ENCODE data around the gene MARCHF3. TPM values are rescaled to one million over a fixed set of nuclear protein-coding genes. Genes with fewer than 3 reads are reported as not detected.

Gene MARCHF3
- total RNA-seq, 1 experiment from 2014 or later = 1.1 TPM

DNA sequence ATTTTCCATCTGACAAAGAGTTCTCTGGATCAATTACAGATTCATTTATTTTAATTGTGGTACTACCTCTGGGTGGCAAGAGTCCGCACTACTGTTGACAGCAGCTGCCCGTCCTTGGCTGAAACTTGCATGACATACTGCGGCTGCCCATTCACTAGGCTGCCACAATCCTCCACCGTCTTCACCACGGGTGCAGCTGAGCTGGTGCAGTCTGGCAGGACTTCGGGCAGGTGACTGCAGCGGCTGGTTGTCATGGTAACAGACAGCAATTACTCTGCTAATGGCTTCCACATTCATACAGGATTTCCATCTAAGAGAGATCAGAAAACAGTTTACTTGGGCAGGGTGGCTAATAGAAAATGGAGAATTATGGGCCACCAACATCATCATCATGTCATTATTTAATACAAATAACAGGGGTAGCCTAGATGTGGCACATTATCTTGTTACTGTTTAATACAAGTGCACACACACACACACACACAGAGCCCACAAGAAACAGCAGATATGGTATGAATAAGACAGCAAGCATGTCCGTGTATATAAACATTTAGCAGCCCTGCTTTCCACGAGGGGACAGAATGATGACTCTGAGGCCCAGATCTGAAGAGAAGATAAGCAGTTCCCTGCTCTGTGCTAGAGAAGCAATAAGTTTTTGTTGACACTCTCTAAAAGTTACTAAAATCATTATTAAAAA is 112.3 kb downstream of the MARCHF3 start:
- Histone ChIP-seq H3K9me3 (ENCODE audit: low read depth, low read length, poor library complexity, severe bottlenecking) (no peaks in the 10 kb centered on the region), H3K4me1 (ENCODE audit: insufficient read depth, low read length, poor library complexity, severe bottlenecking) (no peaks in the 10 kb centered on the region), H3K36me3 (ENCODE audit: insufficient read depth, low read length, poor library complexity, severe bottlenecking) (no peaks in the 10 kb centered on the region), H3K4me3 (ENCODE audit: low read depth, low read length, poor library complexity, severe bottlenecking) (no peak overlapping the region), H3K27me3 (replicated peaks; ENCODE audit: insufficient read depth, low read depth, low read length, poor library complexity) (no peaks in the 10 kb centered on the region), H3K27ac (ENCODE audit: low read depth, low read length, poor library complexity, severe bottlenecking) (no peak overlapping the region)
- POLR2A ChIA-PET (ENCODE audit: low non-redundant PET) = no interaction called here
- TF ChIP-seq CTCF (conservative IDR thresholded peaks at IDR 0.05; ENCODE audit: low read depth, low read length) (no peak), EZH2 (IDR thresholded peaks at IDR 0.05; ENCODE audit: borderline replicate concordance, low read depth, low read length, poor library complexity, severe bottlenecking) (no peak)
- no peak for DNase-seq (ENCODE audit: low spot score)
- CTCF ChIA-PET = no interaction called here
- no TSS peak for BruUV-seq (replicated peaks)
- intact Hi-C loops (cut with micrococcal nuclease; ENCODE audit: unreplicated experiment) = no loop called here

DNA sequence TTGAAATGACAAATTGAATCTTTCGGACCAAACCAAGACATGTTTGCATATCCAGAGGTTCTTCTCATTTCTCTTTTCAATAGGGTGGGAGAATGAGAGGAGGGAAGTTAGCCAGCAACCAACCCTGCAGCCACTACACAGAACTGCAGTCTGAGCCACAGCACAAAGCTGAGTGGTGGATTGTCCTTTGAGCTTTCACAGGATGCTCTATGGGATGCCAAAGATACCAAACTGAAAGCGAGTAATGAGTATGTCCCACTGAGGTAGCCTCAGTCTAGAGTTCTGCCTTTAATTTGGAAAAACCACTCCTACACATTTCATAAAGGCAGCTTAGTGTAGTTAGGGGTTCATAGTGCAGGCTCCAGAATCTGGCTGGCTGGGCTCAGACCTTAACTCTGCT is 114.9 kb downstream of the MARCHF3 start:
- Histone ChIP-seq H3K4me1 (ENCODE audit: insufficient read depth, low read length, poor library complexity, severe bottlenecking) (no peaks in the 10 kb centered on the region), H3K27me3 (replicated peaks; ENCODE audit: insufficient read depth, low read depth, low read length, poor library complexity) (no peaks in the 10 kb centered on the region), H3K36me3 (ENCODE audit: insufficient read depth, low read length, poor library complexity, severe bottlenecking) (no peaks in the 10 kb centered on the region), H3K4me3 (ENCODE audit: low read depth, low read length, poor library complexity, severe bottlenecking) (no peak overlapping the region), H3K9me3 (ENCODE audit: low read depth, low read length, poor library complexity, severe bottlenecking) (no peaks in the 10 kb centered on the region), H3K27ac (ENCODE audit: low read depth, low read length, poor library complexity, severe bottlenecking) (no peak overlapping the region)
- BruUV-seq (replicated peaks) = no TSS peak
- ChIA-PET POLR2A (ENCODE audit: low non-redundant PET) (no interaction called here), CTCF (no interaction called here)
- no peak for DNase-seq (ENCODE audit: low spot score)
- intact Hi-C loops (cut with micrococcal nuclease; ENCODE audit: unreplicated experiment) = no loop called here
- TF ChIP-seq EZH2 (IDR thresholded peaks at IDR 0.05; ENCODE audit: borderline replicate concordance, low read depth, low read length, poor library complexity, severe bottlenecking) (no peak), CTCF (conservative IDR thresholded peaks at IDR 0.05; ENCODE audit: low read depth, low read length) (no peak)

DNA sequence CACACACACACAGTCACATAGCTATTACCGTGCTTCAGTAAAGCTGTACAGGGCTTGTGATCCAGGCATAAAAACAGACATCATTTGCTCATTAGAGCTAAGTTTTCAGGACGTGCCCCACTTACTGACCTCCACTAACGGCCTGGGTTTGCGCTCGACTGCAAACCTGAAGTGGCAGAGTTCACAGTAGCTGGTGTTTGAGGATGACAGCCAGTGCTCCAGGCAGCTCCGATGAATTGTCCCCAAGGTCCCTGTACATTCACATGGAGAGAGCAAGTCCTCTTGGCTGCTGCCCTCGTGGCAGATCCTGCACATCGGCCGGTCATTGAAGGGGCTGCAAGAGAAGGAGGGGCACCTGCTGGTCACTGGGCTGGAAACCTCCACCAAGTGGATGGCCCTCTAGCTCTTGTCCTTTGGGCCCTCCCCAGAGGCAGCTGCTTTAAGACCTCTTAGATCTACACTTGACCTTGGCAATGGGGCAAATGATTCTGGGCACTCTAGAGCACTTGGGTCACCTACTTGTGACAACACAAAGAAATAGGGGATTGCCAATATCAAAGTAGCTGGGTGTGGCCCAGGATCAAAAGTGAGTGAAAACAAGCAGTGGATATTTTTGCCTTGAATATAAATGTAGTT is 115.4 kb downstream of the MARCHF3 start:
- POLR2A ChIA-PET (ENCODE audit: low non-redundant PET) = no interaction called here

More for the DNA sequence above, 115.4 kb downstream of the MARCHF3 start:
- Histone ChIP-seq H3K4me3 (ENCODE audit: low read depth, low read length, poor library complexity, severe bottlenecking) (no peak overlapping the region), H3K36me3 (ENCODE audit: insufficient read depth, low read length, poor library complexity, severe bottlenecking) (no peaks in the 10 kb centered on the region), H3K4me1 (ENCODE audit: insufficient read depth, low read length, poor library complexity, severe bottlenecking) (no peaks in the 10 kb centered on the region), H3K27ac (ENCODE audit: low read depth, low read length, poor library complexity, severe bottlenecking) (no peak overlapping the region), H3K27me3 (replicated peaks; ENCODE audit: insufficient read depth, low read depth, low read length, poor library complexity) (no peaks in the 10 kb centered on the region), H3K9me3 (ENCODE audit: low read depth, low read length, poor library complexity, severe bottlenecking) (no peaks in the 10 kb centered on the region)
- no peak for TF ChIP-seq EZH2 (IDR thresholded peaks at IDR 0.05; ENCODE audit: borderline replicate concordance, low read depth, low read length, poor library complexity, severe bottlenecking)
- no peak for TF ChIP-seq CTCF (conservative IDR thresholded peaks at IDR 0.05; ENCODE audit: low read depth, low read length)
- CTCF ChIA-PET = no interaction called here
- no TSS peak for BruUV-seq (replicated peaks)
- intact Hi-C loops (cut with micrococcal nuclease; ENCODE audit: unreplicated experiment) = no loop called here
- DNase-seq (ENCODE audit: low spot score) = no peak

Measured in A673 (cell line).